ENCODE data around the gene FOXP1. TPM values are rescaled to one million over a fixed set of nuclear protein-coding genes. Genes with fewer than 3 reads are reported as not detected.

FOXP1 gene
- total and polyA plus RNA-seq, 2 of the 13 experiments (the other 11 are each of a cell fraction or from before 2014, with no cell fraction given), result 40.4 to 59.0 TPM

GRCh38 chr3:71406972-71407810 is 176.3 kb downstream of the FOXP1 start:
- Histone ChIP-seq H3K27me3 (ENCODE audit: control insufficient read depth in 1 of 2, insufficient read depth in 2 of 2, low read length in 2 of 2) (no peaks in the 10 kb centered on the region), H3K4me1 (ENCODE audit: insufficient read depth, low read length) (peaks cover 32% of the 10 kb centered on the region), H3K4me2 (ENCODE audit: low read depth, low read length) (no peak overlapping the region), H3K4me3 (replicated peaks in 1 of 3; ENCODE audit: insufficient read depth in 1 of 3, low read depth in 2 of 3, low read length in 3 of 3) (no peak overlapping the region), H3K79me2 (ENCODE audit: insufficient read depth, low read length) (peaks cover 9% of the 10 kb centered on the region), H4K20me1 (ENCODE audit: insufficient read depth, low read length) (0 out of 2 replicates have a peak, but pooled peaks cover 3% of the 10 kb centered on the region), H3K9ac (ENCODE audit: insufficient read depth, low read depth, low read length) (no peak overlapping the region), H2AFZ (ENCODE audit: low read length) (no peak overlapping the region), H3K27ac (ENCODE audit: extremely low read length, insufficient read depth, low read length) (no peak overlapping the region), H3K9me3 (ENCODE audit: low read length) (no peaks in the 10 kb centered on the region), H3K36me3 (replicated peaks in 1 of 2; ENCODE audit: control insufficient read depth in 1 of 2, insufficient read depth in 2 of 2, low read length in 2 of 2) (no peaks in the 10 kb centered on the region; a peak in 1 of 5 replicates)
- no peak for TF ChIP-seq ZNF431 (CRISPR knock-in tag; IDR thresholded peaks at IDR 0.05; ENCODE audit: borderline replicate concordance, low read depth)
- ChIA-PET POLR2A (no interaction called here), CTCF (ENCODE audit: low intra/inter-chr PET ratio, low total read pairs) (no interaction called here)
- 98% methylated on average over 10 of the region's 10 CpGs for WGBS (ENCODE audit: low lambda C conversion rate)
- BruUV-seq (replicated peaks), result no TSS peak
- ATAC-seq (no peak), DNase-seq (ENCODE audit: low spot score) (no peak), FAIRE-seq (no peak)
- in situ Hi-C loops (cut with HindIII; ENCODE audit: extremely low pct_ligation_motif_present, low pct_unique_long_range_greater_than_20kb), result no loop called here
- intact Hi-C loops (cut with micrococcal nuclease; ENCODE audit: unreplicated experiment), result no loop called here

- in situ Hi-C loops (cut with HindIII; ENCODE audit: extremely low pct_ligation_motif_present, low pct_unique_long_range_greater_than_20kb), result no loop called here
These were observed 180.6 kb downstream of the FOXP1 start for GRCh38 chr3:71402911-71403310.

More at GRCh38 chr3:71402911-71403310, 180.6 kb downstream of the FOXP1 start:
- DNase-seq (ENCODE audit: low spot score) (no peak), FAIRE-seq (no peak), ATAC-seq (no peak)
- H3K27ac ChIP-seq (ENCODE audit: extremely low read length, insufficient read depth, low read length), result no peak overlapping the region
- POLR2A ChIA-PET, result no interaction called here
- no peak for TF ChIP-seq GABPB1 (CRISPR knock-in tag; IDR thresholded peaks at IDR 0.05)
- no peak for TF ChIP-seq SMAD1 (CRISPR knock-in tag; IDR thresholded peaks at IDR 0.05; ENCODE audit: borderline replicate concordance, low read depth)
- TF ChIP-seq ZNF124 (CRISPR knock-in tag; IDR thresholded peaks at IDR 0.05), result no peak
- TF ChIP-seq, protein P1, sequence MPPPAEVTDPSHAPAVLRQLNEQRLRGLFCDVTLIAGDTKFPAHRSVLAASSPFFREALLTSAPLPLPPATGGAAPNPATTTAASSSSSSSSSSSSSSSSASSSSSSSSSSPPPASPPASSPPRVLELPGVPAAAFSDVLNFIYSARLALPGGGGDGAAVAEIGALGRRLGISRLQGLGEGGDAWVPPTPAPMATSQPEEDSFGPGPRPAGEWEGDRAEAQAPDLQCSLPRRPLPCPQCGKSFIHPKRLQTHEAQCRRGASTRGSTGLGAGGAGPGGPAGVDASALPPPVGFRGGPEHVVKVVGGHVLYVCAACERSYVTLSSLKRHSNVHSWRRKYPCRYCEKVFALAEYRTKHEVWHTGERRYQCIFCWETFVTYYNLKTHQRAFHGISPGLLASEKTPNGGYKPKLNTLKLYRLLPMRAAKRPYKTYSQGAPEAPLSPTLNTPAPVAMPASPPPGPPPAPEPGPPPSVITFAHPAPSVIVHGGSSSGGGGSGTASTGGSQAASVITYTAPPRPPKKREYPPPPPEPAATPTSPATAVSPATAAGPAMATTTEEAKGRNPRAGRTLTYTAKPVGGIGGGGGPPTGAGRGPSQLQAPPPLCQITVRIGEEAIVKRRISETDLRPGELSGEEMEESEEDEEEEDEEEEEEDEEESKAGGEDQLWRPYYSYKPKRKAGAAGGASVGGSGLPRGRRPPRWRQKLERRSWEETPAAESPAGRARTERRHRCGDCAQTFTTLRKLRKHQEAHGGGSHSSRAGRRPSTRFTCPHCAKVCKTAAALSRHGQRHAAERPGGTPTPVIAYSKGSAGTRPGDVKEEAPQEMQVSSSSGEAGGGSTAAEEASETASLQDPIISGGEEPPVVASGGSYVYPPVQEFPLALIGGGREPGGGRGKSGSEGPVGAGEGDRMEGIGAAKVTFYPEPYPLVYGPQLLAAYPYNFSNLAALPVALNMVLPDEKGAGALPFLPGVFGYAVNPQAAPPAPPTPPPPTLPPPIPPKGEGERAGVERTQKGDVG (CRISPR knock-in tag; IDR thresholded peaks at IDR 0.05; ENCODE audit: borderline replicate concordance), result no peak
- no peak for TF ChIP-seq ZNF776 (CRISPR knock-in tag; IDR thresholded peaks at IDR 0.05)
- no peak for TF ChIP-seq GATAD2A (CRISPR knock-in tag; IDR thresholded peaks at IDR 0.05)
- no peak for TF ChIP-seq ZEB1 (IDR thresholded peaks at IDR 0.05; ENCODE audit: insufficient replicate concordance, low read depth)
- no peak for TF ChIP-seq HIVEP1 (CRISPR knock-in tag; IDR thresholded peaks at IDR 0.05)
- no peak for TF ChIP-seq ZBTB1 (CRISPR knock-in tag; IDR thresholded peaks at IDR 0.05; ENCODE audit: borderline replicate concordance)
- TF ChIP-seq LBX2 (CRISPR knock-in tag; IDR thresholded peaks at IDR 0.05; ENCODE audit: borderline replicate concordance), result no peak
- TF ChIP-seq CC2D1A (CRISPR knock-in tag; IDR thresholded peaks at IDR 0.05), result no peak
- no peak for TF ChIP-seq KLF9 (CRISPR knock-in tag; IDR thresholded peaks at IDR 0.05; ENCODE audit: low read depth)
- TF ChIP-seq ZNF510 (CRISPR knock-in tag; IDR thresholded peaks at IDR 0.05; ENCODE audit: low read depth), result no peak
- TF ChIP-seq MEIS1 (CRISPR knock-in tag; IDR thresholded peaks at IDR 0.05; ENCODE audit: borderline replicate concordance), result no peak
- CTCF ChIA-PET (ENCODE audit: low intra/inter-chr PET ratio, low total read pairs), result no interaction called here
- H3K79me2 ChIP-seq (ENCODE audit: insufficient read depth, low read length), result peaks cover 16% of the 10 kb centered on the region
- no peaks in the 10 kb centered on the region for H3K36me3 ChIP-seq (replicated peaks in 1 of 2; ENCODE audit: control insufficient read depth in 1 of 2, insufficient read depth in 2 of 2, low read length in 2 of 2)
- no peak overlapping the region for H3K4me2 ChIP-seq (ENCODE audit: low read depth, low read length)
- 98% methylated on average over 2 of the region's 2 CpGs for WGBS (ENCODE audit: low lambda C conversion rate)
- no peaks in the 10 kb centered on the region for H4K20me1 ChIP-seq (ENCODE audit: insufficient read depth, low read length)
- H3K9ac ChIP-seq (ENCODE audit: insufficient read depth, low read depth, low read length), result no peak overlapping the region
- no peak overlapping the region for H2AFZ ChIP-seq (ENCODE audit: low read length)
- intact Hi-C loops (cut with micrococcal nuclease; ENCODE audit: unreplicated experiment), result no loop called here
- H3K9me3 ChIP-seq (ENCODE audit: low read length), result no peaks in the 10 kb centered on the region
- no peak overlapping the region for H3K4me3 ChIP-seq (replicated peaks in 1 of 3; ENCODE audit: insufficient read depth in 1 of 3, low read depth in 2 of 3, low read length in 3 of 3)
- H3K4me1 ChIP-seq (ENCODE audit: insufficient read depth, low read length), result peaks cover 64% of the 10 kb centered on the region
- no TSS peak for BruUV-seq (replicated peaks)
- H3K27me3 ChIP-seq (ENCODE audit: control insufficient read depth in 1 of 2, insufficient read depth in 2 of 2, low read length in 2 of 2), result no peaks in the 10 kb centered on the region
